ENCODE data around the gene SHOC1. TPM values are rescaled to one million over a fixed set of nuclear protein-coding genes. Genes with fewer than 3 reads are reported as not detected.

SHOC1 gene
- total RNA-seq, 2 donors from 2014 or later: not detected

GRCh38 chr9:111783857-111784256, 10.9 kb downstream of the SHOC1 start:
- WGBS, 2 experiments (ENCODE audit: insufficient coverage in 1 of 2, insufficient read length in 1 of 2): 88 to 100% methylated on average over 1 to 2 of the region's 2 CpGs
- no peak for TF ChIP-seq CTCF (conservative IDR thresholded peaks at IDR 0.05)

GRCh38 chr9:111783424-111783823, 11.3 kb downstream of the SHOC1 start:
- Mint-ChIP-seq H3K36me3 (ENCODE audit: low read depth) (peaks cover 2% of the 10 kb centered on the region), H3K9me3 (peaks cover 6% of the 10 kb centered on the region), H3K27ac (no peak overlapping the region), H3K27me3 (ENCODE audit: insufficient read depth) (no peaks in the 10 kb centered on the region), H3K4me3 (no peak overlapping the region), H3K4me1 (no peaks in the 10 kb centered on the region)
- no peak overlapping the region for H3K4me3 ChIP-seq (ENCODE audit: low read length)
- no peak overlapping the region for H3K27ac ChIP-seq (ENCODE audit: low read depth, low read length)
- H3K4me1 ChIP-seq (ENCODE audit: control insufficient read depth, insufficient read depth, low read length): no peaks in the 10 kb centered on the region
- H3K27me3 ChIP-seq (ENCODE audit: control insufficient read depth, insufficient read depth, low read length, poor library complexity, severe bottlenecking): no peaks in the 10 kb centered on the region
- H3K9ac ChIP-seq (ENCODE audit: extremely low read depth, low read length, poor library complexity, severe bottlenecking): no peak overlapping the region
- WGBS, 2 experiments (ENCODE audit: insufficient coverage in 1 of 2, insufficient read length in 1 of 2): 93 to 100% methylated on average over 1 to 2 of the region's 2 CpGs
- DNase-seq: no peak
- H3K9me3 ChIP-seq (ENCODE audit: control insufficient read depth, low read length): peaks cover 10% of the 10 kb centered on the region
- no peak for TF ChIP-seq CTCF (conservative IDR thresholded peaks at IDR 0.05)
- H3K36me3 ChIP-seq (ENCODE audit: control insufficient read depth, insufficient read depth, low read length): no peaks in the 10 kb centered on the region

More at GRCh38 chr9:111783857-111784256, 10.9 kb downstream of the SHOC1 start:
- Histone ChIP-seq H3K27me3 (ENCODE audit: control insufficient read depth, insufficient read depth, low read length, poor library complexity, severe bottlenecking) (no peaks in the 10 kb centered on the region), H3K36me3 (ENCODE audit: control insufficient read depth, insufficient read depth, low read length) (no peaks in the 10 kb centered on the region), H3K4me1 (ENCODE audit: control insufficient read depth, insufficient read depth, low read length) (no peaks in the 10 kb centered on the region), H3K9ac (ENCODE audit: extremely low read depth, low read length, poor library complexity, severe bottlenecking) (no peak overlapping the region), H3K27ac (ENCODE audit: low read depth, low read length) (no peak overlapping the region), H3K9me3 (ENCODE audit: control insufficient read depth, low read length) (peaks cover 10% of the 10 kb centered on the region), H3K4me3 (ENCODE audit: low read length) (no peak overlapping the region)
- Mint-ChIP-seq H3K36me3 (ENCODE audit: low read depth) (peaks cover 2% of the 10 kb centered on the region), H3K4me1 (no peaks in the 10 kb centered on the region), H3K4me3 (no peak overlapping the region), H3K9me3 (peaks cover 6% of the 10 kb centered on the region), H3K27ac (no peak overlapping the region), H3K27me3 (ENCODE audit: insufficient read depth) (no peaks in the 10 kb centered on the region)
- DNase-seq: no peak

GRCh38 chr9:111766066-111766465, 28.7 kb downstream of the SHOC1 start:
- no peak for DNase-seq
- Mint-ChIP-seq H3K4me1 (no peaks in the 10 kb centered on the region), H3K9me3 (peaks cover 15% of the 10 kb centered on the region), H3K4me3 (no peak overlapping the region), H3K27ac (no peak overlapping the region), H3K36me3 (ENCODE audit: low read depth) (peaks cover 5% of the 10 kb centered on the region), H3K27me3 (ENCODE audit: insufficient read depth) (no peaks in the 10 kb centered on the region)
- H3K4me1 ChIP-seq (ENCODE audit: control insufficient read depth, insufficient read depth, low read length): no peaks in the 10 kb centered on the region
- no peak overlapping the region for H3K4me3 ChIP-seq (ENCODE audit: low read length)
- H3K9me3 ChIP-seq (ENCODE audit: control insufficient read depth, low read length): no peaks in the 10 kb centered on the region
- TF ChIP-seq CTCF (conservative IDR thresholded peaks at IDR 0.05): no peak
- no peaks in the 10 kb centered on the region for H3K36me3 ChIP-seq (ENCODE audit: control insufficient read depth, insufficient read depth, low read length)
- no peak overlapping the region for H3K27ac ChIP-seq (ENCODE audit: low read depth, low read length)
- no peak overlapping the region for H3K9ac ChIP-seq (ENCODE audit: extremely low read depth, low read length, poor library complexity, severe bottlenecking)
- H3K27me3 ChIP-seq (ENCODE audit: control insufficient read depth, insufficient read depth, low read length, poor library complexity, severe bottlenecking): no peaks in the 10 kb centered on the region

Measured in endodermal cell (in vitro differentiated cells).